Esophagus (tissue), 2 donors: ENCODE results near the gene FUT3. TPM values are rescaled to one million over a fixed set of nuclear protein-coding genes. Genes with fewer than 3 reads are reported as not detected.
"Not testable (repeated sequence)": the region's sequence is repeated elsewhere in the genome, so short reads cannot be mapped to it uniquely, and the experiment has no call there.

Experiments used
- H3K27ac ChIP-seq, 2 donors: one replicate each; pipeline ENCODE4 v1.5.1; 2013; ENCODE audit warnings: low read depth in 2 of 2, mild to moderate bottlenecking in 2 of 2, inconsistent platforms in 1 of 2, low read length in 1 of 2, moderate library complexity in 1 of 2
- H3K27me3 ChIP-seq, 2 donors: one replicate each; pipeline ENCODE4 v1.6.1; 2013; ENCODE audit warnings: low read length in 2 of 2, control low read depth in 1 of 2, mild to moderate bottlenecking in 1 of 2; ENCODE audit not compliant: insufficient read depth in 2 of 2, control insufficient read depth in 1 of 2
- H3K36me3 ChIP-seq, 2 donors: one replicate each; pipeline ENCODE4 v1.6.1; 2013; ENCODE audit warnings: low read length in 1 of 2; ENCODE audit not compliant: control insufficient read depth in 2 of 2, insufficient read depth in 2 of 2
- H3K4me1 ChIP-seq, 2 donors: one replicate each; pipeline ENCODE4 v1.6.1; 2013; ENCODE audit warnings: low read length in 1 of 2; ENCODE audit not compliant: control insufficient read depth in 2 of 2, insufficient read depth in 2 of 2
- H3K4me3 ChIP-seq, 2 donors: one replicate each; pipeline ENCODE4 v1.5.1; 2013; ENCODE audit warnings: low read length in 2 of 2, mild to moderate bottlenecking in 2 of 2, low read depth in 1 of 2, moderate library complexity in 1 of 2
- H3K9me3 ChIP-seq, 2 donors: one replicate each; pipeline ENCODE4 v1.6.1; 2013; ENCODE audit warnings: mild to moderate bottlenecking in 2 of 2, low read depth in 1 of 2, low read length in 1 of 2, moderate library complexity in 1 of 2; ENCODE audit not compliant: control insufficient read depth in 2 of 2, insufficient read depth in 1 of 2
- WGBS, 2 donors: extraction: QIAGEN DNeasy Blood & Tissue Kit; methylation state at CpG; one replicate each; pipeline ENCODE4 v1.1.7; 2013; 5-methylcytosine and 5-hydroxymethylcytosine counted together
- polyA plus RNA-seq, 2 donors: library from polyadenylated mRNA; stranded (reverse); fragments of 200-250 nt; gene quantifications; one replicate each; pipeline ENCODE4 v1.2.3, GENCODE V29; 2013
- donor health status: healthy with polysubstance abuse.
- donor health status: Bipolar disorder and iron deficiency.

The FUT3 gene
- polyA plus RNA-seq, 2 donors, result 121 to 183 TPM

- WGBS, 2 donors, result 50 to 64% methylated on average over 25 to 28 of the region's 28 CpGs
- Histone ChIP-seq H3K36me3 (peaks cover 5 to 25% of the 10 kb centered on the region in 2 donors), H3K9me3 (peaks cover 0 to 4% of the 10 kb centered on the region in 2 donors), H3K4me3 (no peak overlapping the region), H3K4me1 (peaks cover 4 to 31% of the 10 kb centered on the region in 2 donors), H3K27ac (peak overlapping the region in 1 of 2 donors; percentile 28), H3K27me3 (no peaks in the 10 kb centered on the region)
Measured at GRCh38 chr19:5893907-5894703, 42.9 kb upstream of the FUT3 start.

GRCh38 chr19:5893296-5893903 is 42.2 kb upstream of the FUT3 start:
- H3K4me3 ChIP-seq, result no peak overlapping the region
- peak overlapping the region in 1 of 2 donors; percentile 6 for H3K27ac ChIP-seq
- H3K27me3 ChIP-seq, result no peaks in the 10 kb centered on the region
- H3K9me3 ChIP-seq, result peaks cover 0 to 4% of the 10 kb centered on the region in 2 donors
- H3K36me3 ChIP-seq, result peaks cover 5 to 25% of the 10 kb centered on the region in 2 donors
- H3K4me1 ChIP-seq, result peaks cover 4 to 31% of the 10 kb centered on the region in 2 donors
- WGBS, 2 donors, result 53 to 61% methylated on average over 13 of the region's 13 CpGs

GRCh38 chr19:5892772-5893275 is 41.6 kb upstream of the FUT3 start:
- H3K27ac ChIP-seq, result no peak overlapping the region
- WGBS, 2 donors, result 54 to 55% methylated on average over 14 to 15 of the region's 15 CpGs
- H3K4me3 ChIP-seq, result no peak overlapping the region
- peaks cover 4 to 31% of the 10 kb centered on the region in 2 donors for H3K4me1 ChIP-seq
- H3K27me3 ChIP-seq, result no peaks in the 10 kb centered on the region
- peaks cover 0 to 4% of the 10 kb centered on the region in 2 donors for H3K9me3 ChIP-seq
- peaks cover 5 to 25% of the 10 kb centered on the region in 2 donors for H3K36me3 ChIP-seq

DNA sequence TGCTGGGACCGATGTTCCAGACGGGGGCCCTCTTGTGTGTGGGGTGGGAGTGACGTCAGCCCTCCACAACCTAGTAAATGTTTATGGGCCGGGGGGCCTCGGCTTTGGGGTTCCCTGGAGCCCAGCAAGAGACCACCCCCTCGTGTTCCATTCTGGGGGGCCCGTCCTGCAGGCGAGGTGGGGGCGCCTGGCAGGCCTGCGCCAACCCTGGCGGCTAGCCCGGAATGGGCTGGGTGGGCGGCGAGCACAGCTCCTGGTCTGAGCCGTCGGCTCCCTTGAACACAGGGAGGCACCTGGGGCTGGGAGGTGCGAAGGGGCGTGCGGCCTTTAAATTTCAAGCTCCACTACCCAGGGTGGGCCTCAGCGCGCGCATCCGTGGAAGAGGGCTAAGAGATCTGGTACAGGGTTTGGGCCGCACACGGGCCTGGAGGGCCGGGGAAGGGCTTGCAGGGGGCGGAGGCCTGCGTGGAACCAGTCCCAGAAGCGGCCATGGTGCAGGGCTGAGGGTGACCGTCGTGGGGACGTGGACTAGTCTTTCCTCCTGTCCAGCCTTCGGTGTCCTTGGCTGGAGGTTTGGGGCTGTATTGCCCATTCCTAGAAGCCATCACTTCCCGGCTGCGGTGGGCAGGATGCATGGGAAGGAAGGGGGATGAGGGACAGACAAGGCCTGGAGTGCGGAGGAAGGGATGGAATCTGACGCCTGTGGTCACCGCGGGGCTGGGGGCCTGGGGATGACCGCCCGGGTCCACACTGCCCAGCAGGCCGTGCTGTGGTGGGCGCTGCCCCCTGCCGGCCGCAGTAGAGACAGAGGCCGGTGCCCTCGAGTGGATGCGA is 40.9 kb upstream of the FUT3 start:
- Histone ChIP-seq H3K4me3 (peak overlapping the region in 1 of 2 donors; percentile 14), H3K9me3 (peaks cover 0 to 4% of the 10 kb centered on the region in 2 donors), H3K4me1 (peaks cover 4 to 31% of the 10 kb centered on the region in 2 donors), H3K27me3 (no peaks in the 10 kb centered on the region), H3K27ac (no peak overlapping the region), H3K36me3 (peaks cover 5 to 25% of the 10 kb centered on the region in 2 donors)
- WGBS, 2 donors, result 10 to 12% methylated on average over 47 to 48 of the region's 48 CpGs

DNA sequence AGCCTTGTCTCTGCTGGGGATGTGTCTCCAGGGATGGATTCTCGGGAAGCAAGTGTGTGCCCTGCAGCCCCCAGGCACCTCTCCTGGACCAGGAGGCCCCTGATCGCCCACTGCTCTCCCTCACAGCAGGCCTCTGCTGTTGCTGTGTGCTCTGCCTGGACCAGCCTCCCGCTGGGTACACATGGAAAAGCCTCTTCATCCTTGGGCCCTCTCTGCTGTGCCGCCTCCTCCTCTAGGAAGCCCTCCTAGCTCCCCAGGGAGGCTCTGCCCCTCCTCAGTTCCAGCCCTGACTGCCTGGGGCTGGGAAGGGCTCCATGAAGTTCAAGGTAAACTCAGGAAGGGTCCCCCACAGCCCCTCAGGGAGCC is 40.3 kb upstream of the FUT3 start:
- WGBS, 2 donors, result 60 to 62% methylated on average over 4 of the region's 4 CpGs
- H3K36me3 ChIP-seq, result peaks cover 5 to 19% of the 10 kb centered on the region in 2 donors
- H3K27ac ChIP-seq, result no peak overlapping the region
- H3K4me1 ChIP-seq, result peaks cover 4 to 27% of the 10 kb centered on the region in 2 donors
- H3K27me3 ChIP-seq, result no peaks in the 10 kb centered on the region
- no peak overlapping the region for H3K4me3 ChIP-seq
- H3K9me3 ChIP-seq, result peaks cover 0 to 4% of the 10 kb centered on the region in 2 donors

DNA sequence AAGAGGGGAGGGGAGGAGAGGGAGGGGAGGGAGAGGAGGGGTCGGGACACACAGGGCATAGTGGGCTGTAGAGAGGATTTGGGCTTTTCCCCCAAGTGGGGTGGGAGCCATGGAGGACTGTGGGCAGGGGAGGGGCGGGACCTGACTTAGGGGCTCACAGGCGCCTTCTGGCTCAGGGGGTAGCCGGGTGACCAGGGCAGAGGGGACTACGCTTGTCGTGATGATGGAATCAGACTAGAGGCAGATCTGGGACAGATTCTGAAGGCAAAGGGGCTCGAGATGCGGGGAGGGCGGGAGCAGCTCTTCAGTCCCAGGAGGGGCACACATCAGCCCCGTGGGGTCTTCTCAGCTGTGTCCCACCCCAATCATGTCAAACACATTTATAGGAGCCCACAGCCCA is 38.9 kb upstream of the FUT3 start:
- Histone ChIP-seq H3K27ac (no peak overlapping the region), H3K4me3 (peak overlapping the region in 1 of 2 donors; percentile 12), H3K36me3 (peaks cover 0 to 7% of the 10 kb centered on the region in 2 donors), H3K27me3 (no peaks in the 10 kb centered on the region), H3K9me3 (no peaks in the 10 kb centered on the region), H3K4me1 (peaks cover 4 to 17% of the 10 kb centered on the region in 2 donors)
- 45 to 48% methylated on average over 9 to 10 of the region's 10 CpGs for WGBS, 2 donors

DNA sequence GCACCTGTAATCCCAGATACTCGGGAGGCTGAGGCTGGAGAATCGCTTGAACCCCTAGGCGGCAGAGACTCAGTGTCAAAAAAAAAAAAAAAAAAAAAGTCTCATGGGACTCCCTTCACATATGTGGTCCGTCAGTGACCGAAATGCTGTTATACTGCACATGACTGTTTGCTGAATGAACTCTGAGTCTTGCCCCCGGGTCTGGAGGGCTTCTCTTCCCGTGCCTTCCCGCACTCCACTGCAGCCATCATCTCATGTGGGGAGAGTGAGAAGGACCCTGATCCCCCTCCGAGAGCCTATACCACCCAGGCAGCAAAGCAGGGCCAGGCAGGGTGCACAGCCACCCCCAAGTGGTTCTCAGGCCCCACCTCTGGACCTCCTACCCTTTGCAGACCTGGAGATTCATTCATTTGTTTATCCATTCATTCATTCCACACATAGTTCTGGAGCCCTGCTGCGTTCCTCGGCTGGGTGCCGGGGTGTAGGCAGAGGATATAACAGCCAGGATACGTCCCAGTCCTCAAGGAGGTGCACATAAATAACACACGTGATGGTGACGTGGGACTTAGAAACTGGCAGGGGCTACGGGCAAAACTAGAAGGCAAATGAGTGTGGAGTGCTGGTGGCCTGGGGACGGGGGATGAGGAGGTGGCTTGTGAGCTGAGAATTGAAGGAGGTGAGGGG is 38.2 kb upstream of the FUT3 start:
- Histone ChIP-seq H3K4me3 (no peak overlapping the region), H3K27me3 (no peaks in the 10 kb centered on the region), H3K4me1 (peaks cover 3 to 15% of the 10 kb centered on the region in 2 donors), H3K27ac (peak overlapping the region in 1 of 2 donors; percentile 24), H3K36me3 (peaks cover 0 to 2% of the 10 kb centered on the region in 2 donors), H3K9me3 (no peaks in the 10 kb centered on the region)
- 46 to 53% methylated on average over 17 of the region's 17 CpGs for WGBS, 2 donors

DNA sequence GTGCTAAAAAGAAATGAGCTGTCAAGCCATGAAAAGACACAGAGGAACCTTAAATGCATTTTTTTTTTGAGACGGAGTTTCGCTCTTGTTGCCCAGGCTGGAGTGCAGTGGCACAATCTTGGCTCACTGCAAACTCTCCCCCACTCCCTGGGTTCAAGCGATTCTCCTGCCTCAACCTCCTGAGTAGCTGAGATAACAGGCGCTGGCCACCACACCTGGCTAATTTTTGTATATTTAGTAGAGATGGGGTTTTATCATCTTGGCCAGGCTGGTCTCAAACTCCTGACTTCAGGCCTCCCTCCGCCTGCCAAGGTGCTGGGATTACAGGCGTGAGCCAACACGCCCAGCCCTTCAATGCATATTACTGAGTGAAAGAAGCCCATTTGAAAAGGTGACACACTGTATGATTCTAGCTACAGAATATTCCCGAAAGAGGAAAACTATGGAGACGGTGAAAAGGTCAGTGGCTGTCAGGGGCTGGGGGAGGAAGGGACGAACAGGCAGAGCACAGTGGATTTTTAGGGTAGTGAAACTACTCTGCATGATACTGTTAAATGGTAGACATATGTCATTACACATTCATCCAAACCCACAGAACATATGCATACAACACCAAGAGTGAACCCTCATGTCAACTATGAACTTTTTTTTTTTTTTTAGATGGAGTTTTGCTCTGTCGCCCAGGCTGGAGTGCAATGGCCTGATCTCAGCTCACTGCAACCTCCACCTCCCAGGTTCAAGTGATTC is 33.0 kb upstream of the FUT3 start:
- WGBS, 2 donors, result 57 to 60% methylated on average over 11 of the region's 11 CpGs
- not testable (repeated sequence) for H3K27ac ChIP-seq, H3K4me3 ChIP-seq, H3K36me3 ChIP-seq, H3K4me1 ChIP-seq, H3K27me3 ChIP-seq, H3K9me3 ChIP-seq
